ENCODE data around the gene DSCAM. TPM values are rescaled to one million over a fixed set of nuclear protein-coding genes. Genes with fewer than 3 reads are reported as not detected.

DSCAM gene
- total and polyA plus RNA-seq, 12 donors, result under 0.01 to 0.11 (median 0.07) TPM; not detected in 5

DNA sequence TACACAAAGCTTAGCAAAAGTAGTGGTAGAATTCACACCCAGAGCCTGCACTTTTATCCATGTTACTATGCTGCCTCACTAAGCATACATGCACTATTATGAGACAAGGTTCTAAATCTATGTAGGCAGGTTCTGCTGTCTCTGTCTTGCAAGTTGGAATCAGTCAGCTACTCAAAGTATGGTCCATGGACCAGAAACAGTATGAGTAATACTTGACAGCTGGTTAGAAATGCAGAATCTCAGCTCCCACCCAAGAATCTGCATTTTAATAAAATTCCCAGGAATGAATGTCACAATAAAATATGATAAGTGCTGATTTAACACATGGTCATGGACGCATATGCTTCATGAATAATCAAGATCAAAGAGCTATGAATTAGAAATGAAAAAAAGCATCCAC lies 50.5 kb downstream of the DSCAM start:
- WGBS, 4 donors, result 33 to 56% (median 48%) methylated on average over 1 of the region's 1 CpG
- no peaks in the 10 kb centered on the region for H3K36me3 ChIP-seq (replicated peaks in 1 of 2)
- H3K4me1 ChIP-seq (replicated peaks in 1 of 2), result no peaks in the 10 kb centered on the region
- no peak for DNase-seq
- no peaks in the 10 kb centered on the region for H3K27me3 ChIP-seq
- H3K4me3 ChIP-seq, result no peak overlapping the region
- intact Hi-C loops (cut with DNase I), result no loop called here
- H3K9me3 ChIP-seq (replicated peaks in 1 of 3), result peaks cover 0 to 14% (median 0%) of the 10 kb centered on the region in 3 donors
- no peak for TF ChIP-seq POLR2A (IDR thresholded peaks at IDR 0.05)
- TF ChIP-seq, protein P1, sequence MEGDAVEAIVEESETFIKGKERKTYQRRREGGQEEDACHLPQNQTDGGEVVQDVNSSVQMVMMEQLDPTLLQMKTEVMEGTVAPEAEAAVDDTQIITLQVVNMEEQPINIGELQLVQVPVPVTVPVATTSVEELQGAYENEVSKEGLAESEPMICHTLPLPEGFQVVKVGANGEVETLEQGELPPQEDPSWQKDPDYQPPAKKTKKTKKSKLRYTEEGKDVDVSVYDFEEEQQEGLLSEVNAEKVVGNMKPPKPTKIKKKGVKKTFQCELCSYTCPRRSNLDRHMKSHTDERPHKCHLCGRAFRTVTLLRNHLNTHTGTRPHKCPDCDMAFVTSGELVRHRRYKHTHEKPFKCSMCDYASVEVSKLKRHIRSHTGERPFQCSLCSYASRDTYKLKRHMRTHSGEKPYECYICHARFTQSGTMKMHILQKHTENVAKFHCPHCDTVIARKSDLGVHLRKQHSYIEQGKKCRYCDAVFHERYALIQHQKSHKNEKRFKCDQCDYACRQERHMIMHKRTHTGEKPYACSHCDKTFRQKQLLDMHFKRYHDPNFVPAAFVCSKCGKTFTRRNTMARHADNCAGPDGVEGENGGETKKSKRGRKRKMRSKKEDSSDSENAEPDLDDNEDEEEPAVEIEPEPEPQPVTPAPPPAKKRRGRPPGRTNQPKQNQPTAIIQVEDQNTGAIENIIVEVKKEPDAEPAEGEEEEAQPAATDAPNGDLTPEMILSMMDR (IDR thresholded peaks at IDR 0.05), result no peak
- no peak overlapping the region for H3K27ac ChIP-seq

DNA sequence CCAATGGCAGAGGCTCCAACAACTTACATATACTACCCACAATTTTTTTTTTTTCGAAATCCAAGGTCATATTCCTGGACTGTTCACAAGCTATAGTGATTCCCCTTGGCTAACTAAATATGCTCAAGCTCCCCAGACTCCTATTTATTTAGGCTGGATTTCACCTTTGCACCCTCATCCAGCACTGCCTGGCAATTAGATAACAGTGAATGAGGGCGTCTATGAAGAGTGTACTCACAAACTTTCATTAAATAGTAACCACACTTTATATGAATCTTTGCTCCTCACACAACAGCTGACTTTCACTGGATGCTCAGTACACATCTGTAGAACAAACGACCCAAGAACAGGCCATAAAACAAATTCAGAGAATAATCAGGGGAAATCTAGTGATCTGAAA lies 51.6 kb downstream of the DSCAM start:
- peaks cover 0 to 11% (median 0%) of the 10 kb centered on the region in 3 donors for H3K9me3 ChIP-seq (replicated peaks in 1 of 3)
- H3K4me1 ChIP-seq (replicated peaks in 1 of 2), result no peaks in the 10 kb centered on the region
- no peaks in the 10 kb centered on the region for H3K27me3 ChIP-seq
- H3K36me3 ChIP-seq (replicated peaks in 1 of 2), result no peaks in the 10 kb centered on the region
- no peak for DNase-seq
- intact Hi-C loops (cut with DNase I), result no loop called here
- 41 to 48% (median 45%) methylated on average over 3 of the region's 3 CpGs for WGBS, 4 donors
- no peak overlapping the region for H3K27ac ChIP-seq
- no peak for TF ChIP-seq POLR2A (IDR thresholded peaks at IDR 0.05)
- TF ChIP-seq, protein P1 (IDR thresholded peaks at IDR 0.05), result no peak
- H3K4me3 ChIP-seq, result no peak overlapping the region

DNA sequence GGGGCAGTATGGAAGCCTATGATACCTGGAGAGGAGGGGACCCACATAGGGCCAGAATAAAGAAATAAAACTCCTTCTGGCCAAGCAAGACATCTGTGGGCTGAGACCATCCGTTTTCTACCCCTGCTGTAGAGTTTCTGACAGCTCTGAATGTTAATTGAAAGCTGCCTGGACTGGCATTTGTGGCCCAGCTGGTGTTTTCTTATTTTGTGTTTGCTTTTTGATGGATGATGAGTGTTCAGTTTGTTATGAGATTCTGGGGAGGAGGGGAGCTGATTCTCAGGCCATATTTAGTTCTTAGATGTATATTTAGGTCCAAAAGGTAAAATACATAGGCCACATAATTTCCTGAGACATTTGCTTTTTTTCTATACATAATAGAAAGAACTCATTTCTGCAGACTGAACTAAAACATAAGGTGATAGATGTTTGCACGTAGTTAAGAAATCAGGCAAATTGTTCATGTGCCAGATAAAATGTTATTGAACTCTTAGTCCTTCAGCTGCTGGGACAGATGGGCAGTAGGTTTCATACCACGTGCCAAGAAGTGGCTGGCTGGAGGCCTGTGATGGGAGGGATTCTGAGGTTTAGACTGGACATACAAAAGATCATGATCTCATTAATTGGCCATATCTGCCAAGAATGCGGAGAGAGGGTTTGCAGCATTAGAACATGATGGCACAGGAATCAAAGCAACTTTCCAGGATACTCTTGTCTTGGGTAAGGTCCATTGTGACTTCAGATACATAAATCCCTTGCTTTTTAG lies 54.1 kb downstream of the DSCAM start:
- TF ChIP-seq, protein P1 (IDR thresholded peaks at IDR 0.05), result no peak
- Histone ChIP-seq H3K27me3 (no peaks in the 10 kb centered on the region), H3K4me1 (replicated peaks in 1 of 2) (no peaks in the 10 kb centered on the region), H3K36me3 (replicated peaks in 1 of 2) (no peaks in the 10 kb centered on the region), H3K27ac (no peak overlapping the region), H3K4me3 (no peak overlapping the region), H3K9me3 (replicated peaks in 1 of 3) (no peaks in the 10 kb centered on the region)
- WGBS, 4 donors, result 54 to 61% (median 56%) methylated on average over 4 of the region's 4 CpGs
- intact Hi-C loops (cut with DNase I), result no loop called here
- no peak for DNase-seq

DNA sequence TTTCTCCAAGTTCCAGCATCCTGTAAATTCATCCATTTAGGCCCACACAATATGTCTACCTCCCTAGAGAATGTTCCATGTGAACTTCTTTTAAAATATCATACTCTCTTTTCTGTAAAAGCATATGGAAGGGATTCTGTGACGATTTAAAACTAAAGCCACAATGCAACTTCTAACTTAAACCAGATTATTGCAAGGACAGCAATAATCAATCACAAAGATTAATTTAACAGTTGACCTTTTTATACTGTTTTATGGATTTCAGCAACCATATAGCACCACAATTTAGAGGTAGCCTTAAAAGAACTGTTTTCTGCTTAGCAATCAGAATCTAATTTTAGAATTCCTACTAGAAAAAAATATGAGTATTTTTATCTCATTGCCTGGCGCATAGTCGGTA lies 58.3 kb downstream of the DSCAM start:
- TF ChIP-seq POLR2A (IDR thresholded peaks at IDR 0.05), result no peak
- H3K4me1 ChIP-seq (replicated peaks in 1 of 2), result no peaks in the 10 kb centered on the region
- H3K27ac ChIP-seq, result no peak overlapping the region
- intact Hi-C loops (cut with DNase I), result no loop called here
- no peaks in the 10 kb centered on the region for H3K36me3 ChIP-seq (replicated peaks in 1 of 2)
- no peak for DNase-seq
- no peak overlapping the region for H3K4me3 ChIP-seq
- 57 to 66% (median 64%) methylated on average over 3 of the region's 3 CpGs for WGBS, 4 donors
- no peaks in the 10 kb centered on the region for H3K9me3 ChIP-seq (replicated peaks in 1 of 3)
- no peaks in the 10 kb centered on the region for H3K27me3 ChIP-seq

DNA sequence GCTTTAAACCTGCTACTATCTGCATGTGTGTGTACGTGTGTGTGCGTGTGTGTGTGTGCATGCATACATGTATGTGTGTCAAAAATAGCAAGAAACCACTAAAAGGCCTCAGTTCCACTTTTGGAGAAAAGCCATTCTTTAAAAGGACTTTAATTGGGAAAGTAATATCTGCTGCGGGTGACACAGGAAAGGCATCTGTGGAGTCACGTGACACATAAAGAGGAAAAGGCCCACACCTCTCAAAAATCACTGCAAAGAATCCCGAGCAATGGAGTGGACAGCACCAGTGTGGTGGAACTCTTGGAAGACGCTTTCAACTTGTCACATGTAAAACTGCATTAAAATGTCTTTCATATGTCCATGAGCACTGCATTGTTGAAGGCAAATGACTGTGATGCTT lies 63.6 kb downstream of the DSCAM start:
- no peaks in the 10 kb centered on the region for H3K27me3 ChIP-seq
- H3K27ac ChIP-seq, result no peak overlapping the region
- no peak for DNase-seq
- intact Hi-C loops (cut with DNase I), result no loop called here
- TF ChIP-seq, protein P1 (IDR thresholded peaks at IDR 0.05), result no peak
- TF ChIP-seq POLR2A (IDR thresholded peaks at IDR 0.05), result no peak
- no peaks in the 10 kb centered on the region for H3K4me1 ChIP-seq (replicated peaks in 1 of 2)
- H3K36me3 ChIP-seq (replicated peaks in 1 of 2), result no peaks in the 10 kb centered on the region
- H3K4me3 ChIP-seq, result no peak overlapping the region
- no peaks in the 10 kb centered on the region for H3K9me3 ChIP-seq (replicated peaks in 1 of 3)
- WGBS, 4 donors, result 75 to 82% (median 81%) methylated on average over 6 of the region's 6 CpGs
